ENCODE data around the gene MIXL1.
A peak's percentile ranks its signal among the peaks of the same experiment; 100 is the strongest.
"Not testable (repeated sequence)": the region's sequence is repeated elsewhere in the genome, so short reads cannot be mapped to it uniquely, and the experiment has no call there.

The MIXL1 gene

GRCh38 chr1:226223157-226223785, at the start of gene MIXL1:
TSS of gene MIXL1 (plus strand) at chr1:226223664. CDS start at chr1:226223682, 18 bp downstream.
- no peak for DNase-seq

GRCh38 chr1:226176870-226177269, 46.6 kb upstream of the MIXL1 start:
- DNase-seq: no peak

GRCh38 chr1:226181996-226182714, 41.3 kb upstream of the MIXL1 start:
- peak; percentile 72 for DNase-seq

- DNase-seq: peak; percentile 22
These were observed 38.1 kb upstream of the MIXL1 start for GRCh38 chr1:226185141-226186036.

- peak; percentile 88 for DNase-seq
These were observed 37.1 kb upstream of the MIXL1 start, which contains the start of gene ACBD3 for GRCh38 chr1:226186124-226187018. TSS of gene ACBD3 (minus strand) at chr1:226186741. CDS start at chr1:226186675, 66 bp downstream.

GRCh38 chr1:226187019-226187322, 36.5 kb upstream of the MIXL1 start:
- DNase-seq: no peak

- DNase-seq: no peak
These were observed 36.1 kb upstream of the MIXL1 start for GRCh38 chr1:226187380-226187779.

GRCh38 chr1:226195144-226195543, 28.3 kb upstream of the MIXL1 start:
- DNase-seq: no peak

- DNase-seq: no peak
These were observed 23.5 kb upstream of the MIXL1 start for GRCh38 chr1:226199971-226200370.

- DNase-seq: peak; percentile 20
These were observed 22.4 kb upstream of the MIXL1 start for GRCh38 chr1:226201029-226201593.

GRCh38 chr1:226202246-226202645, 21.2 kb upstream of the MIXL1 start:
- DNase-seq: no peak

- not testable (repeated sequence) for DNase-seq
These were observed 20.8 kb upstream of the MIXL1 start for GRCh38 chr1:226202666-226203065.

GRCh38 chr1:226203240-226203639, 20.2 kb upstream of the MIXL1 start:
- no peak for DNase-seq

GRCh38 chr1:226203655-226204054, 19.8 kb upstream of the MIXL1 start:
- no peak for DNase-seq

- DNase-seq: no peak
These were observed 19.3 kb upstream of the MIXL1 start for GRCh38 chr1:226204198-226204597.

GRCh38 chr1:226207048-226207447, 16.4 kb upstream of the MIXL1 start:
- no peak for DNase-seq

GRCh38 chr1:226209307-226210059, 14.0 kb upstream of the MIXL1 start:
- no peak for DNase-seq

- DNase-seq: no peak
These were observed 12.8 kb upstream of the MIXL1 start for GRCh38 chr1:226210571-226211176.

- DNase-seq: no peak
These were observed 12.2 kb upstream of the MIXL1 start for GRCh38 chr1:226211181-226211821.

GRCh38 chr1:226212545-226212944, 10.9 kb upstream of the MIXL1 start:
- DNase-seq: no peak

Data from hematopoietic multipotent progenitor cell treated with erythropoietin and hydrocortisone succinate and interleukin-3 and kit ligand, for 8 days (in vitro differentiated cells).